ENCODE measurements around the gene ROPN1B.
"Not testable (repeated sequence)": the region's sequence is repeated elsewhere in the genome, so short reads cannot be mapped to it uniquely, and the experiment has no call there.

- peak; percentile 42 for TF ChIP-seq CTCF (conservative IDR thresholded peaks at IDR 0.05; ENCODE audit: low read depth, low read length)
- TF ChIP-seq EZH2 (IDR thresholded peaks at IDR 0.05; ENCODE audit: borderline replicate concordance, low read depth, low read length, poor library complexity, severe bottlenecking), result not testable (repeated sequence)
Measured at GRCh38 chr3:125936210-125936815, 32.7 kb upstream of the ROPN1B start.
